CD8-positive, alpha-beta memory T cell (primary cell): ENCODE results near the gene SH3GLB2. TPM values are rescaled to one million over a fixed set of nuclear protein-coding genes. Genes with fewer than 3 reads are reported as not detected.

Experiments used
- CTCF ChIA-PET: fragments of 350-600 bp; sonication (Branson Sonifier 250); formaldehyde crosslinking; loops from one replicate; lab custom pipeline; 2021; ENCODE audit warnings: antibody characterized with exemption; lab: Charles Lee
- POLR2A ChIA-PET: fragments of 350-600 bp; sonication (Branson Sonifier 250); formaldehyde crosslinking; loops from one replicate; lab custom pipeline; 2021; ENCODE audit warnings: antibody characterized with exemption; lab: Charles Lee
- DNase-seq, 5 donors: peaks; one replicate each; pipeline versions ENCODE4 v3.0.0 to v3.0.0-alpha.2; 2020 to 2022; ENCODE audit warnings: mixed read lengths in 1 of 5
- H3K27ac ChIP-seq: one replicate; pipeline ENCODE4 v1.7.0; 2013; ENCODE audit warnings: low read depth, mild to moderate bottlenecking, low read length, moderate library complexity
- H3K27me3 ChIP-seq: 2 replicates; pipeline ENCODE4 v1.7.0; 2013; ENCODE audit warnings: low read length, mild to moderate bottlenecking; ENCODE audit not compliant: insufficient read depth, poor library complexity, severe bottlenecking
- H3K36me3 ChIP-seq: 2 replicates; pipeline ENCODE4 v1.7.0; 2013; ENCODE audit warnings: mild to moderate bottlenecking, low read length, moderate library complexity; ENCODE audit not compliant: insufficient read depth
- H3K4me1 ChIP-seq: 2 replicates; pipeline ENCODE4 v1.7.0; 2013; ENCODE audit warnings: mild to moderate bottlenecking, low read length, moderate library complexity; ENCODE audit not compliant: insufficient read depth
- H3K4me3 ChIP-seq: 2 replicates; pipeline ENCODE4 v1.7.0; 2013; ENCODE audit warnings: mild to moderate bottlenecking, low read length
- H3K9me3 ChIP-seq: 2 replicates; pipeline ENCODE4 v1.7.0; 2013; ENCODE audit warnings: mild to moderate bottlenecking, low read length
- H3K27ac Mint-ChIP-seq, 8 donors: one replicate each; pipeline ENCODE4 v1.8.0; 2020 to 2021; ENCODE audit warnings: mixed read lengths in 8 of 8, mild to moderate bottlenecking in 6 of 8, inconsistent platforms in 3 of 8, moderate library complexity in 3 of 8
- H3K27me3 Mint-ChIP-seq, 2 donors: one replicate each; pipeline ENCODE4 v1.8.0; 2020 to 2021; ENCODE audit warnings: mixed read lengths in 2 of 2, mild to moderate bottlenecking in 1 of 2, moderate library complexity in 1 of 2
- H3K36me3 Mint-ChIP-seq, 3 donors: one replicate each; pipeline ENCODE4 v1.8.0; 2020 to 2021; ENCODE audit warnings: mixed read lengths in 3 of 3, inconsistent platforms in 1 of 3, mild to moderate bottlenecking in 1 of 3
- H3K4me1 Mint-ChIP-seq, 3 donors: one replicate each; pipeline ENCODE4 v1.8.0; 2020 to 2021; ENCODE audit warnings: mixed read lengths in 3 of 3, inconsistent platforms in 1 of 3, mild to moderate bottlenecking in 1 of 3
- H3K4me3 Mint-ChIP-seq, 7 donors: one replicate each; pipeline ENCODE4 v1.8.0; 2020 to 2021; ENCODE audit warnings: mixed read lengths in 7 of 7, mild to moderate bottlenecking in 6 of 7, moderate library complexity in 4 of 7, inconsistent platforms in 2 of 7
- H3K9me3 Mint-ChIP-seq, 5 donors: one replicate each; pipeline ENCODE4 v1.8.0; 2020 to 2022; ENCODE audit warnings: mixed read lengths in 5 of 5, mild to moderate bottlenecking in 3 of 5, moderate library complexity in 2 of 5, inconsistent platforms in 1 of 5
- polyA plus RNA-seq: library from polyadenylated mRNA; unstranded; fragments of 300-500 nt; fragmentation: Illumina TruSeq; gene quantifications from one replicate; pipeline ENCODE4 v1.2.3, GENCODE V29; 2021
- total RNA-seq, 2 experiments: library from RNA; stranded (reverse); gene quantifications; one replicate each; pipeline ENCODE4 v1.2.3, GENCODE V29; 2021

The SH3GLB2 gene
- total and polyA plus RNA-seq, 3 experiments from 2014 or later, result 36.2 to 58.3 (median 55.0) TPM

GRCh38 chr9:129071526-129072126 is 43.5 kb upstream of the SH3GLB2 start:
- Mint-ChIP-seq H3K9me3 (no peaks in the 10 kb centered on the region), H3K4me3 (peak overlapping the region; percentile 5 to 82 (median 65)), H3K27me3 (peaks cover 0 to 1% of the 10 kb centered on the region in 2 donors), H3K36me3 (peaks cover 0 to 22% (median 0%) of the 10 kb centered on the region in 3 donors), H3K27ac (peak overlapping the region; percentile 39 to 94 (median 84)), H3K4me1 (peaks cover 26 to 54% (median 29%) of the 10 kb centered on the region in 3 donors)
- peaks cover 4% of the 10 kb centered on the region for H3K36me3 ChIP-seq
- peaks cover 37% of the 10 kb centered on the region for H3K4me1 ChIP-seq
- no peak overlapping the region for H3K27ac ChIP-seq
- H3K4me3 ChIP-seq, result no peak overlapping the region
- no peaks in the 10 kb centered on the region for H3K9me3 ChIP-seq
- ChIA-PET CTCF (no interaction called here), POLR2A (interaction anchor here (0.7 to 1.5 kb wide), 2 partner anchors 9 to 752 kb away, joined by 3 to 6 read pairs; partner anchors contain the start of gene DOLPP1)
- no peaks in the 10 kb centered on the region for H3K27me3 ChIP-seq
- DNase-seq, result peak in 3 of 5 donors; percentile 36 to 56 (median 38)

GRCh38 chr9:129070696-129071525 is 42.8 kb upstream of the SH3GLB2 start:
- Histone ChIP-seq H3K36me3 (peaks cover 5% of the 10 kb centered on the region), H3K27ac (no peak overlapping the region), H3K4me3 (no peak overlapping the region), H3K9me3 (no peaks in the 10 kb centered on the region), H3K4me1 (peaks cover 37% of the 10 kb centered on the region), H3K27me3 (no peaks in the 10 kb centered on the region)
- no peaks in the 10 kb centered on the region for H3K9me3 Mint-ChIP-seq
- peaks cover 0 to 1% of the 10 kb centered on the region in 2 donors for H3K27me3 Mint-ChIP-seq
- CTCF ChIA-PET, result no interaction called here
- peaks cover 26 to 54% (median 29%) of the 10 kb centered on the region in 3 donors for H3K4me1 Mint-ChIP-seq
- H3K27ac Mint-ChIP-seq, result peak overlapping the region in 7 of 8 donors; percentile 17 to 94 (median 51)
- peak overlapping the region in 2 of 7 donors; percentile 28 to 69 for H3K4me3 Mint-ChIP-seq
- peaks cover 0 to 24% (median under 1%) of the 10 kb centered on the region in 3 donors for H3K36me3 Mint-ChIP-seq
- no peak for DNase-seq
- POLR2A ChIA-PET, result interaction anchor here (1.5 kb wide), 1 partner anchor 10 kb away, joined by 6 read pairs; the partner anchor contains the start of gene DOLPP1

GRCh38 chr9:129069862-129070641 is 41.9 kb upstream of the SH3GLB2 start:
- Histone ChIP-seq H3K27me3 (no peaks in the 10 kb centered on the region), H3K36me3 (peaks cover 9% of the 10 kb centered on the region), H3K4me1 (peaks cover 37% of the 10 kb centered on the region), H3K9me3 (no peaks in the 10 kb centered on the region), H3K27ac (peak overlapping the region; percentile 49), H3K4me3 (no peak overlapping the region)
- ChIA-PET CTCF (interaction anchor here (0.6 to 1.5 kb wide), 4 partner anchors 10 to 28 kb away, joined by 3 to 5 read pairs (median 4); partner anchors contain the start of gene DOLPP1), POLR2A (interaction anchor here (0.8 to 1.5 kb wide), 2 partner anchors 11 to 41 kb away, joined by 5 to 6 read pairs; partner anchors contain the start of genes DOLPP1 and PTPA)
- H3K4me3 Mint-ChIP-seq, result peak overlapping the region in 1 of 7 donors; percentile 5
- H3K27ac Mint-ChIP-seq, result peak overlapping the region in 7 of 8 donors; percentile 65 to 94 (median 88)
- peaks cover 0 to 1% of the 10 kb centered on the region in 2 donors for H3K27me3 Mint-ChIP-seq
- H3K4me1 Mint-ChIP-seq, result peaks cover 26 to 54% (median 29%) of the 10 kb centered on the region in 3 donors
- DNase-seq, result no peak
- no peaks in the 10 kb centered on the region for H3K9me3 Mint-ChIP-seq
- peaks cover 0 to 32% (median 3%) of the 10 kb centered on the region in 3 donors for H3K36me3 Mint-ChIP-seq

GRCh38 chr9:129068990-129069861 is 41.1 kb upstream of the SH3GLB2 start:
- Histone ChIP-seq H3K4me1 (peaks cover 37% of the 10 kb centered on the region), H3K27me3 (no peaks in the 10 kb centered on the region), H3K36me3 (peaks cover 9% of the 10 kb centered on the region), H3K4me3 (no peak overlapping the region), H3K27ac (peak overlapping the region; percentile 49), H3K9me3 (no peaks in the 10 kb centered on the region)
- H3K27ac Mint-ChIP-seq, result peak overlapping the region; percentile 43 to 94 (median 87)
- no peaks in the 10 kb centered on the region for H3K9me3 Mint-ChIP-seq
- H3K4me1 Mint-ChIP-seq, result peaks cover 26 to 50% (median 28%) of the 10 kb centered on the region in 3 donors
- peak; percentile 28 to 79 (median 61) for DNase-seq
- CTCF ChIA-PET, result interaction anchor here (0.6 to 1.5 kb wide), 5 partner anchors 11 to 29 kb away, joined by 3 to 5 read pairs (median 3); partner anchors contain the start of gene DOLPP1
- H3K36me3 Mint-ChIP-seq, result peaks cover 0 to 37% (median 3%) of the 10 kb centered on the region in 3 donors
- peaks cover 0 to 1% of the 10 kb centered on the region in 2 donors for H3K27me3 Mint-ChIP-seq
- POLR2A ChIA-PET, result interaction anchor here (0.8 kb wide), 1 partner anchor 42 kb away, joined by 5 read pairs; the partner anchor contains the start of gene PTPA
- H3K4me3 Mint-ChIP-seq, result peak overlapping the region in 6 of 7 donors; percentile 20 to 81 (median 70)

GRCh38 chr9:129068110-129068509 is 40.0 kb upstream of the SH3GLB2 start:
- Histone ChIP-seq H3K4me3 (no peak overlapping the region), H3K9me3 (no peaks in the 10 kb centered on the region), H3K27ac (no peak overlapping the region), H3K36me3 (peaks cover 9% of the 10 kb centered on the region), H3K27me3 (no peaks in the 10 kb centered on the region), H3K4me1 (peaks cover 37% of the 10 kb centered on the region)
- no peak for DNase-seq
- Mint-ChIP-seq H3K36me3 (peaks cover 0 to 44% (median 3%) of the 10 kb centered on the region in 3 donors), H3K4me1 (peaks cover 20 to 39% (median 20%) of the 10 kb centered on the region in 3 donors), H3K27me3 (no peaks in the 10 kb centered on the region), H3K9me3 (no peaks in the 10 kb centered on the region), H3K27ac (peak overlapping the region in 7 of 8 donors; percentile 62 to 94 (median 85)), H3K4me3 (peak overlapping the region in 2 of 7 donors; percentile 20 to 78)
- ChIA-PET POLR2A (no interaction called here), CTCF (interaction anchor here (0.8 kb wide), 1 partner anchor 40 kb away, joined by 3 read pairs; the partner anchor contains the start of gene SH3GLB2)

GRCh38 chr9:129064499-129064908 is 36.4 kb upstream of the SH3GLB2 start:
- Mint-ChIP-seq H3K36me3 (peaks cover 3 to 66% (median 4%) of the 10 kb centered on the region in 3 donors), H3K27me3 (no peaks in the 10 kb centered on the region), H3K4me1 (peaks cover 8 to 15% (median 9%) of the 10 kb centered on the region in 3 donors), H3K4me3 (no peak overlapping the region), H3K27ac (peak overlapping the region in 1 of 8 donors; percentile 36), H3K9me3 (no peaks in the 10 kb centered on the region)
- no peak overlapping the region for H3K27ac ChIP-seq
- H3K36me3 ChIP-seq, result peaks cover 9% of the 10 kb centered on the region
- no peaks in the 10 kb centered on the region for H3K27me3 ChIP-seq
- no peak overlapping the region for H3K4me3 ChIP-seq
- CTCF ChIA-PET, result no interaction called here
- POLR2A ChIA-PET, result no interaction called here
- no peaks in the 10 kb centered on the region for H3K9me3 ChIP-seq
- no peak for DNase-seq
- peaks cover 11% of the 10 kb centered on the region for H3K4me1 ChIP-seq
